GM19043 (cell line): ENCODE results near the gene GALNT15.

Source experiments
- ATAC-seq: cut with Tn5 transposase; IDR thresholded peaks from one replicate; pipeline ENCODE4 v1.9.1; 2021; ENCODE audit warnings: low read depth; ENCODE audit not compliant: unreplicated experiment

GALNT15 gene

DNA sequence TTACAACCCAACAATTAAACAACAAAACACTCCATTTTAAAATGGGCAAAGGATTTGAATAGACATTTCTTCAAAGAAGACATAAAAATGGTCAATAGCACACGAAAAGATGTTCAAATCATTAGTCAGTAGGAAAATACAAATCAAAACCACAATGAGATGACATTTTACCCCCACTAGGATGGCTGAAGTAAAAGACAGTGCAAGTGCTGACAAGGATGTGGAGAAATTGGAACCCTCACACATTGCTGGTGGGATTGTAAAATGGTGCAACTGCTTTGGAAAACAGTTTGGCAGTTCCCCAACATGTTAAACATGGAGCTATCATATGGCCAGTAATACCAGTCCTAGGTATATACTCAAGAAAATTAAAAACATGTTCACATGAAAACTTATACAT, 11.6 kb downstream of the GALNT15 start:
- no peak for ATAC-seq

DNA sequence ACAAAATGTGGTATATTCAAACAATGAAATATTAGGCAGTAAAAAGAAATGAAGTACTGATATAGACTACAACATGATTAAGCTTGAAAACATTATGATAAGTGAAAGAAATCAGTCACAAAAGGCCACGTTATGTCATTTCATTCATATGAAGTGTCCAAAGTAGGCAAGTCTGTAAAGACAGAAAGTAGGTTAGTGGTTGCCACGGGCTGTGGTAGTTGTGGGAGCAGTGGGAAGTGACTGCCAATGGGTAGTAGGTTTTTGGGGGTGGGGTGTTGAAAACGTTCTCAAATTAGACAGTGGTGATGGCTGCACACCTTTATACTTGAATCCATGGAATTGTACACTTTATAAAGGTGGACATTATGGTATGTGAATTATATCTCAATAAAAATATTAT, 12.1 kb downstream of the GALNT15 start:
- no peak for ATAC-seq

DNA sequence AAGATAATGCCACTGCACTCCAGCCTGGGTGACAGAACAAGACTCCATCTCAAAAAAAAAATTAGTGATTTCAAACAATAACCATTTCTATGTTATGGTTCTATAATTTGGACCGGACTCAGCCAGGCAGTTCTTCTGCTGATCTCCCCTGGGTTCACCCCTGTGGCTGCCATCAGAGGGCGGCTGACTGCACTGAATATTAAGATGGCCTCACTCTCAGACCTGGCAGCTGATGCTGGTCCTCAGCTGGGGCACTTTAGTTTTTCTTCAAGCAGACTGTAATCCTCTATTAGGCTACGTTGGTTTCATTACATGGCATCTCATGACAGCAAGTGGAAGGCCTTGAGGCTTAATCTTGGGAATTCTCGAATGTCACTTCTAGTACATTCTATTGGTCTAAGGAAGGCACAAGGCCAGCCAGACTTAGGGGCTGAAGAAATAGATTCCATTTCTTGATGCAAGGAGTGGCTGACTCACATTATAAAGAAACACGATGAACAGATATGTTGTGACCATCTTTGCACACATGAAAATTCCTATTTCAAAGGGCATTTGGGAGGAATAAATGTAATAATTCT, 12.8 kb downstream of the GALNT15 start:
- ATAC-seq: no peak

DNA sequence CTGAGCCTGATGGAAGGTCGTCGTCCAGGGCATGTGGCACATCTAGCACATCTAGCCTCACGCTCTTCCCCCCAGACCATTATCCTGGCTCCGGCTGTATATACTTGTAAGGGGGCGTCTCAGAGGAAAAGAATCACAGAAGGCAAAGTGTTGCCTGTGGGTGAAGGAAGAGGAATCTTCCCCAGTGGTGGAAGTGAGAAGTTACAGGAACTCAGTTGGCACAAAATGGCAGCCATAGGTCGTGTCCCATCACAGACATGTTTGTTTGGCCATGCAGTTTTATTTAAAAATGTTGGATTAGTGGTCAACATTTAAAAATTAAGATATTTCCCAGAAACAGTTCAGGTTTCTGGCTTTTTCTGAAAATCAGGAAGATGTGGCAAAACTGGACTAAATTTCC, 13.6 kb downstream of the GALNT15 start:
- no peak for ATAC-seq

DNA sequence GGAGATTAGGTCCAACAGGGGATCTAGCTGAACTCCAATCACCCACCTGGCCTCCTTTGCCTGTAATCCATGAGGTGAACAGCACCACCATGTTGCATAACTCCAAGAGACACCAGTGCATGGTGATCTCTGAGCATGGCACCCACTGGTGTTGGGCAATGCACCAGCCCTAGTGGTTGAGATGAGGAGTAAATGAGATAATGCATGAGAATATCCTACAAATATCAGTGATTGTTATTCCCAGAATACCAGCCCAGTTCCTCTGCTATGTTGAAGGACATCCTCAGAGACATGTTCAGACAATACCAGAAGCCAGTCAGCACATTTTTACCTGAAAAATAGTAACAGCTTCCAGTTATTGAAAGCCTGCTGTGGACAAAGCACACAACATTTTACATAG, 14.7 kb downstream of the GALNT15 start:
- no peak for ATAC-seq

DNA sequence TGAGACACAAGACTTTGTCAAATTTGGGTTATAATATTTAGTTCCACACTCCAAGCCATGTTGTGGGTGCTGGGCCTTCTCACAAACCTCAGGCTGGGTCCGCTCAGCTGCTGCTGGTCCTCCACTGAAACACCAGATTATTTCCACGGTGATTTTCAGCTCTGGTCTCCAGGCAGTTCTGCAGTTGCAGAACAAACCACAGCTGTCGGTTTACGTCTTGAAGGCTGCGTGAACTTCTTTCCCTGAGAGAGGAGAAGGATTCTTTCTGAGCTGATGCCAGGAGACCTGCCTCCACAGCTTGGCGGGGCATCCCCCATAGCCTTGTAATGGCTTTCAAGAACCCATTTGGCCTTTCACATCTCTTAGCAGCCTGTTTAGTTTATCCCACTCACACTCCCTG, 16.2 kb downstream of the GALNT15 start:
- ATAC-seq: no peak

DNA sequence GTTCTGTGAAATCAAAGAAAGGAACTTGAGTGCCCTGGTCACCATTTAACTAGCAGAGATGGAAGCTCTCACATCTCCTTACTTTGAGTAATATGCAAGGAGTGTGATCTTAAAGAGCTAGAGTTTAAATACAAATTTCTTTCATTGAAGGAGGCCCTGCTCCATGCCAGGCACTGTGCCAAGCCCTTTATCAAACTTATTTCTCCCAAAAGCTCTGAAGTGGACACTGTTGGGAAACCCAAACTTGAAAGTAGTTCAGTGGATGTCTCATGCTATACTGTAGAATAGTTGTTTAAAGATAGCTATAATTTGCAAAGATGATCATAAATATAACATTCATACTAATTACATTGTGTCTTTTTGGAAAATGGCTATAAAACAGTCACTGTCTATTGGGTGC, 17.1 kb downstream of the GALNT15 start:
- no peak for ATAC-seq

DNA sequence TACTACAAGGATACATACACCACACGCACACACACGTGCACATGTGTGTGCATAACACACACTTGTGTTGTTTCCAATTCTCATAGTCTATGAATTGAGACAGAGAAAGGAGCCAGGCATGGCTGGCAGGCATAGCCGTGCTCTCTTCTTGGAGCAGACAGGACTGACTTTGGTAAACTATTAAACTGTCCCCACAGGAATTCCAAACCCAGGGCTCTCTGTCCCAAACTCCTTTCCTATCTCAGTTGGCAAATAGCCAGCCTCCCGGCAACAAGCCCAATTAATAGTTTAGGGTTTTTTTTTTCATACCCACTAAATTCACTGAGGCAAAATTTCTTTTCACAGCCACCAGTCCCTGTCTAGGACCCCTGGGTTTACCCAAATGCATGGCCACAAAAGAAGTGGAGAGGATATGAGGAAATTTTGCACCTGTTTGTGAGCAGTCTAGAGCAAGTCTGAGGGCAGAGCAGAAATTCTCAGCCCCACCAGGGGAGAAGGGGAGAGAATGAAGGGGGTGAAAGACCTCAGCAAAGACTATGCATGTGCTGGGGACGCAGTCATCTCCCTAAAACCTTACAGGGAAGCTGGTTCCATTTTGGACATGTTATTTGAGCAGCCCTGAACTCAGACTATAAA, 17.8 kb downstream of the GALNT15 start:
- no peak for ATAC-seq

DNA sequence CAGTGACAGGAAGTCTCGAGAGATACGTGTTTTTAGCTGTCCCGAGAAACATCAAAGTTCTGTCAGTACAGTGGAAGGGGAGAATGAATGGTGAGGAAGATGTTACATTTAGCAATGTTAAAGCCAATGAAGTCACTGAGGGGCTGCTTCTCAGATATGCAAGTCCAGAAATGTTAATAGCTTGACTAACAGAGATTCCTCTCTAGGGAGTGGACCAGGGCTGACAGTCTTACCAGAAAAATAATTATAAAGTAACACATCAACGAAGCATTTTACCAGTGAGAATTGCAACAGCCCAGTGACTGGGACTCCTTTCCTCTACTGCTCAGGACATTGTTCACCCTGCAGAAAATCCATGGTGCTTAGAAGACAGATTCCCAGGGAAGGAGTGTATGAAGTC, 23.9 kb downstream of the GALNT15 start:
- ATAC-seq: no peak

DNA sequence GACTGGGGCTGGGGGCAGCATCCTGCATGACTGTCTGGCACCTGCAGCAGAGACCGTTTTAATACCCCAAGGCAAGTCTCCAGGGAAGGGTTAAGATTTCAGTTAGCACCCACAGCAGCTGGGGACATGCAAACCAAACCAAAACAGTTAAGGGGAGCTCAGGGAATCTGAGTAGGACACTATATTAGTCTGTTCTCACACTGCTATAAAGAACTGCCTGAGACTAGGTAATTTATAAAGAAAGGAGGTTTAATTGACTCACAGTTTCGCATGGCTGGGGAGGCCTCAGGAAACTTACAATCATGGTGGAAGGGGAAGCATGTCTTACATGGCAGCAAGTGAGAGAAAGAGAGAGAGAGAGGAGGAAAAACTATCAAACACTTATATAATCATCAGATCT, 25.3 kb downstream of the GALNT15 start:
- no peak for ATAC-seq

DNA sequence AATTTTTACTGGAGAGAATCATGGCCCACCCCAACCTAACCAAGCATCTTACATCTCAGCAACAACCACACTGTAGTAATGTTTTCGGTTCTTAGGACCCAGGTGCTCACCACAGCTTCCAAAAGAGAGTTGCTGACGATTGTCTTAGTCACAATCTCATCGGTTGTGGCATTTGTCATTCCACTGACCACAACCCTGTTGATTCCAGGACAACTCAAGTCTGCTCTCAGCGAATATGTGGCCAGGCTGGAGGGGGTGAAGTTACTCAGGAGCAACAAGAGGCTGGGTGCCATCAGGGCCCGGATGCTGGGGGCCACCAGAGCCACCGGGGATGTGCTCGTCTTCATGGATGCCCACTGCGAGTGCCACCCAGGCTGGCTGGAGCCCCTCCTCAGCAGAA, 25.9 kb downstream of the GALNT15 start:
- ATAC-seq: no peak

DNA sequence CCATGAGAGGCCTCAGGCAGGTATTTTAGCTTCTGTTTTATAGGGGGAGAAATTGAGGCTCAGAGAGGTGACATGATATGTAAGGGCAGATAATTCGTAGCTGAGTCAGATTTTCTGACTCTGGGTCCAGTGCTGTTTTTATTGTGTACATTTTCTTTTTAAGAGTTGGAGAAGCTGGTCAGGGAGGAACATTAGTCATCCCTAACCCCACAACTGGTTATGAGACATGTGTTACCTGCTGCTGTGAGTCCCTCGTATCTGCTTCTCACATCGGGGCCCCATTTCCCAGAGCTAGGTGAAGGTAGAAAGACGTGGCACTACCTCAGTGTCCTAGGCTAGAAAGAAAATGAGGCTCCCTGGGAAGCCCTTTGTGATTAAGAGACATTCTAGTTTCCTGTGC, 28.6 kb downstream of the GALNT15 start:
- ATAC-seq: no peak

DNA sequence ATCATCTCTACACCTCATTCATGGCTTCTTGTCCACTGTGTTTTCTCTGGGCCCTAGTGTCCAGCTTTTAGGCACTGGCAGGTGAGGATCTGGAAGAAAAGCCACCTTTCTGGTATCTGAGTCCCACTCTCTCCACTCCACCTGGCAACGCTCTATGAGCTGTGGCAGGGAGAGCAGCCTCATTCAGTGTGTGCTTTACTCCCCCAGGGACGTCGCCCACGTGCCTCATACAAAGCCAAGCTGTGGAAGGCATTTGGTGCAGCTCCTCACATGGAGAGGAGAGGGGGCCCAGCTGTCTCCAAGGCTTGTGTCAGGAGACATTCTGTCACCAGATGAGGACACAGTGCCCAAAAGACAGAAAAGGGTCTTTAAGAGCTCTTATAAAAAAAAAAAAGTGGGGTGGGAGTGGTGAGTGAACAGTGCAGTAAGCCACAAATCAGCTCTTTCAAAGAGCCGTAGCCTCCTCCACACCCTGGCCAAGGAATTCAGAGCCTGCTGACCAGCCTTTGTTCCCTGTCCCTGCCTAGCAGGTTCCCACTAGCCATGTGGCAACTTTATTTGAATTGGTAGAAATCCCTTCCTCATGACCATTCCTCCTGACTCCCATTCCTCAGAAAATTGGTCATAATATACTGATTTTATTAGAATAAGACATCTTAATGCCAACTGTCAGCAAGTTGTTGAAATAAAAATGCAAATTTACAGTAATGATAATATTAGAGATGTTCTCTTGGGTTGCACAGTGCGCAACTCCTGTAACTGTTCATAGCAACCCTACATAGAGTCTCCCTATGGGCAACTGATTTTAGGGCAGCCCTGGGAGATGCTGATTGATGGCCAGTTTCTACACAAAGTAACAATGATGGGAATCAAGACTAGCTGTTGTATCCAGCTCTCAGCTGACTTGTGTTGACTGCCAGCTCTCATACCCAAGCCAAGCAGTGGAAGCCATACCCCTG, 29.5 kb downstream of the GALNT15 start:
- no peak for ATAC-seq

DNA sequence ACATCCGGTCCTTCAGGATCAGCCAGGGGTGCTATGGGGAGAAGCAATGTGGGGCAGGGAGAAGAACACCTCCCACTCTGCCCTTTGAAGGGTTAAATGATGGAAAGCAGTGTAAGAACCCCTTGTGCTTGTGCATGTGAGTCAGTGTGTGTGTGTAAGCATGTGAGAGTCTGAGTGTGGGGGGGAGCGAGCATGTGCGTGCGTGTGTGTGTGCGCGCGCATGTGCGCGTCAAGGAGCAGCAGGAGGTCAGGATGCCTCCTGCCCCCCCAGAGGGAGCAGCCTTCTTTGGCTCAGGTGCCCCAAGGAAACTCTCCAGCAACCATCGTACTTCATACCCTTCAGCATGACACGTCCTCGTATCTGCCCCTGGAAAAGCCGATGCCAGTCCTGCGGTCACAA, 30.3 kb downstream of the GALNT15 start:
- no peak for ATAC-seq

DNA sequence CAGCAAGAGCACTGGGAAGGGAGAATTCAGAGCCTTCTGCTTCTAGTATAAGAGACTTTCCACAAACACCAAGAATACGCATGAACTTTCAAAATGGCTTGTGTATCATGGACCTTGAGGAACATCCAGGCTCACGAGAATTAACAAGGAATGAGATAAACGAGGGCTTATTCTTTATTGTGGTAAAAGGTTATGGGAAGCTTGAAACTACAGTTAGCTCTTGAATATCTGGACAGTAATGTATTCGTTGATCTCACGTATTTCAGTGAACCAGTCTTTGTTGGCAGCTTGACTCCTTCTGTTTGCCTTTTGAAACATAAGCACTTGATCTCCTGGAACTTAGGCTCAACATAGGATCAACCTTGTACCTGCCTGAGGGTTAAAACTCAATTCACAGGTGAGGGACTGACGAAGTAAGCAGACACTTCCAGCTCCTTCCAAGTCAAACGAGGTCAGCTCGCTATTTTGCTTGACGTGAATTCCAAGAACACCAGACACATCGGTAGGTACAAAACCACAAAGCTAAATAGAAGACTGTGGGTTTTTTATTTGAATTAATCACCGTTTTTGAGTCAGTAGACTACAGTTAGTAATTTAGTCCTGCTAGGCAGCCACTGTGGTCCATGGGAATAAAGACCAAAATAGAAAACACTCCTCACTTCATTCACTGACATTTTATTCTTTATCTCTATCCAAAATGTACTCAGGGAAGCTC, 30.8 kb downstream of the GALNT15 start:
- no peak for ATAC-seq

DNA sequence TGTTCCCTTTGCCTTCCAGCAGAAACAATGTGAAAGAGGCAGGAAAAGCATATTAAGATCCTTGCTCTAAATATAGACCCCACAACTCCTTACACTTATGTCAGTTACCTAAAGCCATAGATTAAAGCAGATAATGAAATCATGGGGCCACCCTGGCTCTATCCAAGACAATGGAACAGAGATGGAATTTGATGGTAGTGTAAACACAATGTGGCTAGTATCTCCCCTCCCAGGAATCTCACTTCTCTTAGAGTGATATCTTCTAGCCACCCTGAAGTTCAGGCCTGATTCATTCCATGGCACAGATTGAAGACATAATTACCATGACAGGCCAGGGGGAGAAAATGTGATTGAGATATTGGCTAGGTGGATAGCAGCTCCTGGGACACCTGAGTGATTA, 32.6 kb downstream of the GALNT15 start:
- no peak for ATAC-seq

DNA sequence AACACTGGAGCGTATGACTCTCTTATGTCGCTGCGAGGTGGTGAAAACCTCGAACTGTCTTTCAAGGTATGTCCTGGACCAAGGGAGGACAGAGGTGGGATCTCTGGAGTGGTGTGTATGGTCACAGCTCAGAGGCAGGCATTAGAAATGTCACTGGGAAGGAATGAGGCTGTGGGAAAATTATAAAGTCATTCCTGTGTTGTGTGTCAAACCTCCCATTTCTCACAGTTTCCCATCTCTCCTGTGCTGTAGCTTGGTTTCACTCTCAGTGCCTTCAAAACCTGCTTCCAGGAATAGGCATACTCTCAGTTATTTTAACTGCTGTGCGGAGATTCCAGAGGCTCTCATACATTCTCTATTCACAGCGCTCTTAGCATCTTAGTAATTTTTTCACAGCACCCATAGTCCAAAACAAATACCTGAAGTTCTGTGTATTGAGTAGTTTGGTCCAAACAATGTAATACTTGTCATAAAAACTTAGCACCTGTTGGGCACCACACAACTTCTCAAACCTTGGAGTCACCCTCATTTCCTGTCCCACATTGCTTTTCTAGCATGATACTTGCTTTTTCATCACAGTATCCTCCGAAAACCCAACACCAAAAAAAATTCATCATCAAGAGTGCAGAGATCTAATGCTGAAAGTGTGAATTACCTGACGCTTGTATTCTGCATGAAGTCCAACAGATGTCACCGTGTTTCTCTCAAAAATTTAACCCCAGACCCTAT, 36.9 kb downstream of the GALNT15 start:
- ATAC-seq: no peak

DNA sequence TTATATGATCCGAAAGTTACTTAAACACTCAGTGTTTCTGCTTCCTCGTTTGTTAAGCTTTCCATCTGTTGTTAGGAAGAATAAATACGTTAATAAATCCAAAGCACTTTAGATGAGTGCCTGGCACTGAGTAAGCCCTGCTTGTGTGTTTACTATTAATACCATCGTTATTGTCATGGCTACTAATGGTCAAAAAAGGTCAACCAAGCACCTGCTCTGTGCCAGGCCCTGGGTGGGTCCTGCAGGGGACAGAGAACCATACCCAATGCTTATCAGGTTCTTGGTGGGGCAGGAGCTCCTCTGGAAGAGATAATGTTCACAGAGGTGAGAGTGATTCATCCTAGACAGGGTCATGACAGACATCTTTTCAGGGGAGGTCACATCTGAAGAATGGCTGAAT, 39.9 kb downstream of the GALNT15 start:
- no peak for ATAC-seq

DNA sequence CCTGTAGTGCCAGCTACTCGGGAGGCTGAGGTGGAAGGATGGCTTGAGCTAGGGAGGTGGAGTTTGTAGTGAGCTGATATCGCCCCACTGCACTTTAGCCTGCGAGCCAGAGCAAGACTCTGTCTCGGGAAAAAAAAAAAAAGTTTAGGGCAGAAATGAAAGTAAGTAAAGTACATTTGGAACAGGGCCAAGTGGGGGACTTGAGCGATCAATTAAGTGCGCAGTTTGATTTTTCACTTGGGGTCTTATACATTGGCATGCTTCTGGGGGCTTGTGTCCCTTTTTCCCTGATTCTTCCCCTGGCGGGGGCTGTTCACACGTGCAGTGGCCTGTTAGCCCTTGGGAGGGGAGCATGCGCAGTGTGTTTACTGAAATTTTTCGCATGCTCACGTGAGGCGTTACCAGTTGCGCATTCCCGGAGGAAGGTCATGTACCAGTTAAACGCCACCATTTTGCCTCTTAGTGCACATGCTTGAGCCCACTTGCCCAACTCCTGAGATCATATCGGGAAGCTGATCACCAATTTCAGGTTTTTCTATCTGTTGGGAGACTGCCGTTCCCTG, 42.0 kb downstream of the GALNT15 start:
- ATAC-seq: no peak

DNA sequence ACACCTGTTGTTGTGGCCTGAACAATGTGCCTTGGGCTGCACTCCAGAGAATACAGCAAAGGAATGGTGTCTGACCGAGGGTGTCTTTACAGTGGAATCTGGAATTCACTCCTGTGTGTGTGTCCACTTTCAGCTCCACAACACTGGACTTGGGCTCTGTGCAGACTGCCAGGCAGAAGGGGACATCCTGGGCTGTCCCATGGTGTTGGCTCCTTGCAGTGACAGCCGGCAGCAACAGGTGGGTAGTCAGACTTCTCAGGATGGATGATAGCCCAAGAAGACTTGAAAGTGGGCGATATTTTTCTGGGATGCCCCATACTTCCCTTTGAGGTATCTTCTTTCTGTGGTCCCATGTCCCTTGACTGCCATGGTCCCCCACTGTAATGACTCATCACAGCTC, 45.3 kb downstream of the GALNT15 start:
- ATAC-seq: no peak
